Activated CD4-positive, alpha-beta T cell treated with anti-CD3 and anti-CD28 coated beads, Interleukin-2, Interleukin-6, amounts not matched to agents 100 ng/mL and 50 ng/mL, durations not matched to agents 16 hours and 8 hours (primary cell): ENCODE measurements around the gene C12orf60.

Experiments used
- DNase-seq: peaks from one replicate; pipeline ENCODE4 v3.0.0-alpha.2; 2020

C12orf60 gene

GRCh38 chr12:14777271-14777670 is 26.2 kb upstream of the C12orf60 start:
- no peak for DNase-seq

- DNase-seq, result no peak
Measured at GRCh38 chr12:14779834-14780233, 23.6 kb upstream of the C12orf60 start.

GRCh38 chr12:14780859-14781258 is 22.6 kb upstream of the C12orf60 start:
- DNase-seq, result no peak

GRCh38 chr12:14781563-14781962 is 21.9 kb upstream of the C12orf60 start:
- DNase-seq, result no peak

- DNase-seq, result no peak
Measured at GRCh38 chr12:14782756-14783155, 20.7 kb upstream of the C12orf60 start.

- no peak for DNase-seq
Measured at GRCh38 chr12:14784471-14784870, 19.0 kb upstream of the C12orf60 start.

GRCh38 chr12:14785568-14785967 is 17.9 kb upstream of the C12orf60 start:
- no peak for DNase-seq

- no peak for DNase-seq
Measured at GRCh38 chr12:14795028-14795448, 8.4 kb upstream of the C12orf60 start.

GRCh38 chr12:14802247-14802646 is 1.2 kb upstream of the C12orf60 start:
- DNase-seq, result no peak

GRCh38 chr12:14802721-14803010 is 804 bp upstream of the C12orf60 start:
- no peak for DNase-seq

GRCh38 chr12:14803830-14804160 is 325 bp downstream of the C12orf60 start:
- no peak for DNase-seq

GRCh38 chr12:14810167-14810952 is 6.9 kb downstream of the C12orf60 start:
- DNase-seq, result no peak

GRCh38 chr12:14810953-14811483 is 7.5 kb downstream of the C12orf60 start:
- peak; percentile 2 for DNase-seq

GRCh38 chr12:14811486-14811885 is 8.0 kb downstream of the C12orf60 start:
- no peak for DNase-seq

- DNase-seq, result no peak
Measured at GRCh38 chr12:14814014-14814413, 10.5 kb downstream of the C12orf60 start, which contains the start of gene SMCO3. SMCO3 (minus strand) TSS chr12:14814182; CDS start chr12:14806680, 7,502 bp downstream.

- peak; percentile 25 for DNase-seq
Measured at GRCh38 chr12:14824012-14824634, 20.7 kb downstream of the C12orf60 start.

- no peak for DNase-seq
Measured at GRCh38 chr12:14825256-14825655, 21.8 kb downstream of the C12orf60 start.

GRCh38 chr12:14826491-14826890 is 23.0 kb downstream of the C12orf60 start:
- no peak for DNase-seq

- no peak for DNase-seq
Measured at GRCh38 chr12:14827043-14827442, 23.6 kb downstream of the C12orf60 start.

GRCh38 chr12:14828892-14829291 is 25.4 kb downstream of the C12orf60 start:
- no peak for DNase-seq

- DNase-seq, result no peak
Measured at GRCh38 chr12:14833336-14833735, 29.9 kb downstream of the C12orf60 start.

GRCh38 chr12:14833952-14834351 is 30.5 kb downstream of the C12orf60 start:
- no peak for DNase-seq

GRCh38 chr12:14834509-14834908 is 31.0 kb downstream of the C12orf60 start:
- no peak for DNase-seq
